Stimulated activated CD4-positive, alpha-beta T cell treated with anti-CD3 and anti-CD28 coated beads, Interleukin-4, amount 100 ng/mL, for 24 hours (primary cell): ENCODE data around the gene NPY4R2.
"Not testable (repeated sequence)": the region's sequence is repeated elsewhere in the genome, so short reads cannot be mapped to it uniquely, and the experiment has no call there.

ENCODE experiments used
- DNase-seq: peaks from one replicate; pipeline ENCODE4 v3.0.0-alpha.2; 2020

Gene NPY4R2

DNA sequence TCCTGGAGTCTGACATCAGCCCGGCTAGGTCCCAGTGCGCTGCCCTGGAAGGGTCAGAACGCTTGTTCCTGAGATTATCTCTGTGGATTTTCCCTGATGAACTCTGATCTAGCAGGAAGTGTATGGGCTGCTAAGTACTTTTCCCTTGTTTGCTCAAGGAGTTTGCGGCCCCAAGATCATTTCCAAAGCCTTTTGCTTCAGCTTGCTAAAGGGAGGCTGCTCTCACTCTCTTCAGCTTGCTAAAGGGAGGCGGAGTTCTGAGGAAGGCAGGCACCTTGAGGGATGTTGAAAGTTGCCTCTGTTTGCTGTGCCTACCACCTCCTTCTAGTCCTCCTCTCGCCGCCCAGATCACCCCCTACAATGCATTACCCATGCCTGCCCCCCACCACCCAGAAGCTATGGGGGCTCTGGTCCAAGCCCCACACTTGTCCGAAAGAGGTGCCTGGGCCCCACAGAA, 18.3 kb downstream of the NPY4R2 start:
- not testable (repeated sequence) for DNase-seq

DNA sequence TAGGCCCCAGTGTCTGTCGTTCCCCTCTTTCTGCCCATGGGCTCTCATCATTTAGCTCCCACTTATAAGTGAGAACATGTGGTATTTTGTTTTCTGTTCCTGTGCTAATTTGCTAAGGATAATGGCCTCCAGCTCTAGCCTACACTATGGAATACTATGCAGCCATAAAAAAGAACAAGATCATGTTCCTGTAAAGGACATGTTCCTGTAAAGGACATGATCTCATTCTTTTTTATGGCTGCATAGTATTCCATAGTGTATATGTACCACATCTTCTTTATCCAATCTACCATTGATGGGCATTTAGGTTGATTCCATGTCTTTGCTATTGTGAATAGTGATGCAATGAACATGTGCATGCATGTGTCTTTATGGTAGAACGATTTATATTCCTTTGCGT, 19.2 kb downstream of the NPY4R2 start:
- not testable (repeated sequence) for DNase-seq

DNA sequence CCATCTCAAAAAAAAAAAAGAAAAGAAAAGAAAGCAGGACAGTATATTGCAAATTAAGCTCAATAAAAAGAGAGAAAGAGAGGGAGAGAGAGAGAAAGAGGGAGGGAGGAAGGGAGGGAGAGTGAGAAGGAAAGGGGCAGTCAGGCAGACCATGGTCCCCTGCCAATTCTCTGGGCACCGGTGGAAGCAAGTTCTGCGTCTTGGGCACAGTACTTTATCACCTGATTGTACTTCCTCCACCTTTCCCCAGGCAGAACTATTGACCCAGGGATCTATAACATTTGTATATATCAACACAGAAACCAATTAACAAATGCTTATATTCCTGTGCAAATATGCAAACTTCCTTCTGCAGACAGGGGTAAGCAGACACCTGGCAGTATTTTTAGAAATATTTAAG, 22.4 kb downstream of the NPY4R2 start:
- not testable (repeated sequence) for DNase-seq

DNA sequence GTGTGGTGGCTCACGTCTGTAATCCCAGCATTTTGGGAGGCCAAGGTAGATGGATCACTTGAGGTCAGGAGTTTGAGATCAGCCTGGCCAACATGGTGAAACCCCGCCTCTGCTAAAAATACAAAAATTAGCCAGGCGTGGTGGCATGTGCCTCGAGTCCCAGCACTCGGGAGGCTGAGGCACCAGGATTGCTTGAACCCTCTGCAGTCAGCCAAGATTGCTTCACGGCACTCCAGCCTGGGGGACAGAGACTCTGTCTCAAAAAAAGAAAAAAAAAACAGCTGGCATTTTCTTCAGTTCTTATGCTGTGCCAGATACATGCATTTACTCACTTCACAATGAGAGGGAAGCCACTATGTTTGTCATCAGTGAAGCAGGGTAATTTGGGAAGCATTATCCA, 22.9 kb downstream of the NPY4R2 start:
- not testable (repeated sequence) for DNase-seq

DNA sequence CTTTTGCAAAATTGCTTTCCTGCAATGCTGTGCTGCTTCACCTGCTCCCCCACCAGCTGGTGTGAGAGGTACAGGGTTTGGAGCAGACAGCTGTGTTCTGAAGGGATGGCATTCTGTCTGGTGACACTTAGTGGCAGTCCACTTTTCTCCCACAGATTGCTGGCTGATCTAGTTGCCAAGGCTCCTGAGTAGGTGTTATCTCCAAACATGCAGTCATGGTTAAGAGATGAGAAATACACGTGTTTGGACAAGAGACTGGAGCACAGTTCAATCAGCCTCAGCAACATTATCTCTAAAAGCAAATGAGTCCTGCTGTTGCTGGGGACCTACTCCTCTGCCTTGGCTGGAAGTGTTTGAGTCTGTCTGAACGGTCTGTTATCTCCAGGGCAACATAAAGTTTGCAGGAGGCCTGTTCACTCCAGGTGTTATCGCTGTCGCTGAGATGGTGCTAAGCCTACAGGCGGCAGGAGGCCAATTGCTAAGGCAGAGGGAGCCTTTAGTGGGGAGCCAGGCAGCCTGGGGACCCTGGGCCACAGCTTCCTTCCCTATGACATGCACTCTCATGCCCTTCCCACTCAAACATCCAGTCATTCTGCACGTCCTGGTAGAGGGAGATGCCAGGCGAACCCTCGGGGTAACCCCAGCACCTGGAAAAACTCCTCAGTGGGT, 24.0 kb downstream of the NPY4R2 start:
- DNase-seq, result not testable (repeated sequence)

DNA sequence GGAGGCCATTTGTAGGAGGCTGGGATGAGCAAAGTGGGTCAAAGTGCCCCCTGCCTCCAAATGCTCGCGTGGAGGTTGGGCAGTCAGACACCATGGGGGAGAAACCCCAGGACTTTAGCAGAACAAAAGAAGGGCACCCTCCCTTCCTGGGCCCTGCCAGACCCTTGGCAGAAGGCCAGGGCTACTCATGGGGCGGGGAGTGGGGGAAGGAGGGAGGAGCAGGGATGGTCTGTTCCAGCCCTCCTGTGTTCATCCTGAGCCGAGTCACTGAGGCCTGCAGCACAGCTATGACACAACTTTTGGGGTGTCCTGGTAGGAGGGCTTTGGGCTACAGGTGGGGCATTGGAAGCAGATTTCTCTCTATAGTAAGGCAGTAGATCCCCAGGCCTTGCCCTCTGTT, 24.9 kb downstream of the NPY4R2 start:
- DNase-seq, result not testable (repeated sequence)

DNA sequence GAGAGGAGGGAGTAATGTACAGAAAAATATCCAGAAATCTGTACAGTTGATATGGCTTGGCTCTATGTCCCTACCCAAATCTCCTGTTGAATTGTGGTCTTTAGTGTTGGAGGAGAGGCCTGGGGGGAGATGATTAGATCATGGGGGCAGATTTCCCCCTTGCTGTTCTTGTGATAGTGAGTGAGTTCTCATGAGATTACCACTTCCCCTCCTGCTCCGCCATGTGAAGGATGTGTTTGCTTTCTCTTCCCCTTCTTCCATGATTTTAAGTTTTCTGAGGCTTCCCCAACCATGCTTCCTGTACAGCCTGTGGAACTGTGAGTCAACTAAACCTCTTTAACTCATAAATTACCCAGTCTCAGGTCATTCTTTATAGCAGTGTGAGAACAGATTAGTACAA, 29.0 kb downstream of the NPY4R2 start:
- DNase-seq, result not testable (repeated sequence)

DNA sequence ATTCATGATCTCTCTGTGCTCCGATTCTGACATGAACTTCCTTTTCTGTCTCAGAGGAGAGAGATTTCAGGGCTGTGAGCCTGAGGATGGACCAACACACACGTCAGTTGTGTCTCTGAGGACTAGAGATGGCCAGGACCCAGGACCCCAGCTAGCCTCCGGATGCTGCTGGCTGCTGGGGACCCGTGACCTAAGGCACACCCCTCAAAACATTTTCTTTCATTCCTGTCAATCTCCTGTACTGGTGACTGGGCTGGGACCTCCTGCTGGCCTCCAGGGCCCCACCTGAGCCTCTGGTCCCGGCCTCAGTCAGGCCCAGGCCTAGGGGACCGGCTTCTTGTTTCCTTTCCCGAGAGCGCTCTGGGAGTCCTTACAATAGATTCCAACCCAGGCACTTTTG, 38.7 kb downstream of the NPY4R2 start:
- not testable (repeated sequence) for DNase-seq

DNA sequence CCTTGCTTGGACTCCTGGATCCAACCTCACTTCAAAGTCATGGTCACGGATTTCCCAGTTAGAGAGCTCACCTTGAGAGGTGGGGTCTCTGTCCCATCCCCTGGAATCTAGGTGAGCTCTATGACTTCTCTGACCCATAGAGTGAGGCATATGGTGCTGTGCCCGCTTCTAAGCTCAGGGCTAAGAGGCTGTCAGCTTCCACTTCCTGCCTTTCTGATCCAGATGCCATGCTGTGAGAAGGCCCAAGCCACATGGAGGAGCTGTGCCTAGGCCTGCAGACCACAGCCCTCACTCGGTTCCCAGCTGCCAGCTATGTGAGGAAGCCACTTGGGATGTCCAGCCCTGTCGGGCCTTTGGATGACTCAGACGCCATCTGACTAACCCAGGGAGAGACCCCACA, 41.2 kb downstream of the NPY4R2 start:
- DNase-seq, result not testable (repeated sequence)

DNA sequence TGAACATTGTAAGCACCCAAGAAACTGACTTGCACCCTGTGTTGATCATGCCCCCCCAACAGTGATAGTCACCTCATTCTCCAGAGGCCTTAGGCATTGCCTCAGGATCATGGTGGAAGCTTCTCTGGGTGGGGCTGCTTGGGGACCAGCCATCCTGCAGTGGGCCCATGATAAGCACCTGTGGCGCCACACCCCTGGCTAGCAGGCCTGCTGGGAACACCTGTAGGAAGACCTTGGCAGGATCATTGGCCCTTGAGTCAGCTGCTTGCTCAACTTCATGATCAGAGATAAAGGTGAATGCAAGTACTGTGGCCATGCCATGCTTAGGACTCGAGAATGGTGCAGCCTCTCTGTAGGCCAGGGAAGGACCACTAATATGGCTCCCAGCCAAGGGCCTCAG, 42.2 kb downstream of the NPY4R2 start:
- DNase-seq, result not testable (repeated sequence)

DNA sequence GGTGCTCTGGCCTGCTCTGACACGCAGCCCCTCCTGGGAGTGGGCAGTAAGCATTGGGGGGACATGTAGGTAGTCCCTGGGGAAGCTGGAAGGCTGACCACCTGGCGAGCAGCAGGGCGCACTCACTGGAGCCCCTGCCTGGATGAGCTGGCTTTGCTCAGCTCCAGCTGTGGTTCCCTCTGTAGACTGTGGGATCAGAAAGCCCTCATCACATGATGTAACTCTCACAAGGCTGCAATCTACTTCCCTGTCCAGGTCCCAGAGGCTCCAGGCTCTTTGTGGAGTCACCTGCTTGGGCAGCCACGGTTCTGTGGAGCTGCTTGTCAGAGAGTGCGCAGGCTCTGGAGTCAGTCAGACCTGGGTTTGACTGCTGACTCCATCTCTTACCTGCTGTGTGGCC, 44.3 kb downstream of the NPY4R2 start:
- DNase-seq, result not testable (repeated sequence)

DNA sequence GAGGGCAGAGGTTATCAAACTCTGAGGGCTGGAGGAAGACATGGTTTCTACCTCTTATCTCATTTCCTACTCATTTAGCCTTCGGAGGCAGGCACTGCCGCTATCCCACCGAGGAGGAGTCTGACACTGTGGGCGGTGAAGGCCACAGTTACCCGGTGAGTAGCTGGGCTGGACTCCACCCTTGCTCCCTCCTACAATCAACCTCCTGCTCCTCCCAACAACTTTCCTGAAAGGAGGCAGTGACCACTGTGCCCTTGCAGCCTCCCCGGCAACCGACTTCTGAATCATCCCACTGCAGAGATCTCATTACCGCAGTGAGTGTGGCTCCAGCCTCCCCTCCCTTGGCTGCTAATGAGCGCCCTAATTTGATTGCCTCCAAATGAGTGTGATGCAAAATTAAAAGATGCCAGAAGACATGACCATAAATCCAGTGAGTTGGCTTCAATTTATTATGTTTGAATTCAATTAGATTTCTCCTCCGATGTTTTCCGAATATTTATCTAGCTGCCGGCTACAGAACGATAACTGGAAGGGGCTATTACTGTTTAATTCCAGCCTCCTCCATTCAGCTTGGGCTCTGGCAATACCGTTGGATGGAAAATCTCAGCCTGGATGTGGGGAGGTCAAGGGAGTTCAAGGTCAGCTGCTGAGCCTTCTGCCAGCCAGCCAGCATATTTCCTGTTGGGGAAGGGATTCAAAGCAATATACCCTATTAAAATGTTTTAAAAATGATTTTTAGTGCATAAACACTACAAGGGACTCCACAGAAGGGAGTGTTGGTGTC, 46.0 kb downstream of the NPY4R2 start:
- not testable (repeated sequence) for DNase-seq

DNA sequence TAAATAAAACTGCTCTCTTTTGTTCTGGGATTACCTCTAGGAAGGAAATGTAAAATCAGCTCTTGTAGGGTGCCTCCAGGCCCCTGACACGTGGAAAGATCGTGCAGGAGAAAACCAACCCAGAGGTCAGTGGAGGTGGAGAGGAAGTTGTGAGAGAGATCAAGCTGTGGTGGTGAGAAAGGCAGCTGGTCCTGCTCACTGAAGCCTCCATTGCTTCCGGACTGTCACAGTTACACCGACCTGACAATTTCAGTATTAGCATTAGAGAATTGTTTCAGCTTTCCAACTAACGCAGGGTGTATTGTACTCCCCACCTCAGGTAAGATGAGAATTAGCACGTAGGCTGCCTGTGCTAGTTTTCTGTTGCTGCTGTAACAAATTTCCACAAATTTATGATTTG, 50.5 kb downstream of the NPY4R2 start:
- not testable (repeated sequence) for DNase-seq

DNA sequence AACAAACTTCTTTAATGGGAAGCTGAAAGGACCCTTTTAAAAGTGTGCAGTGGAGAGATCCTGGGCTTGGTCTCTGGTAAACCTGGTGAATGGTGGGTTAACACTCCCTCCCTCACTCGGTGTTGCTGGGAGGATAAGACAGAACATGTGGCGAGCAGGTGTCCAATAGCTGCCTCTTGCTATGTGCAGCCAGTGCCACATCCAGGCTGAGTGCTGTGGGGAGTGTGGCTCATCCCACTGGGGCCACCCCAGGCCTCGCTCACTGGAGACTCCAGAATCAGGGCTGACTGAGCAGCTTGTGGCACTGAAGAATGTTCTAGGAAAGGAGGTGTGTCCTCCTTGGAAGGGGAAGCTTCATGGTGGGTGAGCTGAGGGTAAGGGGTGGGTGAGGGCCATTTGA, 51.6 kb downstream of the NPY4R2 start:
- not testable (repeated sequence) for DNase-seq

DNA sequence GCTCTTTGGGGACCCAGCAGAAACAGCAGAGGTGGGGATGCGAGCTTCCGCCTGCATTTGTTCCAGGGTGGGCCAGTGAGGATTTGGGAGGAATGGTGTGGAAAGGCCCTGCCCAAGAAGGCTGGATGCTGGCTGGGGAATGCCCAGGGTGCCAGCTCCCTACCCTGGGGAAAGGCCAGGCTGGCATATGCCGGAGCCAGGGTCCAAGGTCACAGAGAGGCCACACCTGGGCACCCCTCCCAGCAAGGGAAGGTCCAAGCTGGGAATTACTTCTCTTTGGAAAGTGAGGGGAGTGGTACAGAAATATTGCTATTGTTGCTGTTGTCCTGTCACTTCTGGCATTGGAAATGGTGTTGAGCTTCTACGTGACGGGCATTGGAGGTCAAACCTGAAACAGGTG, 53.1 kb downstream of the NPY4R2 start:
- DNase-seq, result not testable (repeated sequence)

DNA sequence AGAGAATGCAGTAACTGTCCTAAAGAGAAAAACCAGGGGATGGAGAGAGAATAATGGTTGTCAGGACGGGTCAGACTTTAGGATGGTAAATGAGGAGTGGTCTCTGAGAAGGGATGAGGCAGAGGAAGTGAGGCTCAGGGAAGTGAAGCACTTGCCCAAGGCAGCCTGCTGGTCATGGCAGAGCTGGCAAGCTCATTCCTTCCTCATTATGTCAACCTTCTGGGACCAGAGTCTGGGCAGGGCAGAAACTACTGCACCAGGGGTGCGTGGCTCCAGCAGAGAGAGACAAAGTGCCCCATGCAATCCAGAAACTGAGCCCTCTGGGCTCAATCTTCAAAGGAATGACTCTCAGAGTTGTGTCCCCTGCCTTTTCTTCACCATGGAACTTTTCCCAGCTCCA, 53.6 kb downstream of the NPY4R2 start:
- not testable (repeated sequence) for DNase-seq
